Mesenchymal stem cell (in vitro differentiated cells and primary cell): ENCODE measurements around the gene GHR.
A peak's percentile ranks its signal among the peaks of the same experiment; 100 is the strongest.

ENCODE experiments used
- DNase-seq: peaks from one replicate; pipeline ENCODE4 v3.0.0-alpha.2; 2013
- H2AFZ ChIP-seq: one replicate; pipeline ENCODE4 v1.6.1; 2013; ENCODE audit warnings: low read depth, mild to moderate bottlenecking, control low read depth, inconsistent platforms, low read length, moderate library complexity
- H2AK5ac ChIP-seq: 2 replicates; pipeline ENCODE4 v1.6.1; 2013; ENCODE audit warnings: low read length, moderate library complexity, mild to moderate bottlenecking, inconsistent platforms; ENCODE audit not compliant: severe bottlenecking
- H2BK120ac ChIP-seq: one replicate; pipeline ENCODE4 v1.6.1; 2013; ENCODE audit warnings: low read depth, mild to moderate bottlenecking, inconsistent platforms, low read length, moderate library complexity
- H2BK12ac ChIP-seq, 2 experiments: one replicate each; pipeline ENCODE4 v1.6.1; 2013; ENCODE audit warnings: inconsistent platforms in 2 of 2, low read length in 2 of 2, mild to moderate bottlenecking in 2 of 2, moderate library complexity in 2 of 2, control low read depth in 1 of 2
- H2BK15ac ChIP-seq: one replicate; pipeline ENCODE4 v1.6.1; 2013; ENCODE audit warnings: mild to moderate bottlenecking, low read depth, inconsistent platforms; ENCODE audit not compliant: poor library complexity, severe bottlenecking
- H2BK5ac ChIP-seq: 2 replicates; pipeline ENCODE4 v1.6.1; 2013; ENCODE audit warnings: low read depth, mild to moderate bottlenecking, low read length, control low read depth, inconsistent platforms; ENCODE audit not compliant: poor library complexity, severe bottlenecking
- H3K14ac ChIP-seq, 2 experiments: one replicate each; pipeline ENCODE4 v1.6.1; 2013; ENCODE audit warnings: inconsistent platforms in 2 of 2, low read length in 2 of 2, control low read depth in 1 of 2, mild to moderate bottlenecking in 1 of 2, moderate library complexity in 1 of 2
- H3K18ac ChIP-seq, 2 experiments: one replicate each; pipeline ENCODE4 v1.6.1; 2013; ENCODE audit warnings: inconsistent platforms in 2 of 2, low read length in 2 of 2, control low read depth in 1 of 2, low read depth in 1 of 2, mild to moderate bottlenecking in 1 of 2
- H3K23ac ChIP-seq, 2 experiments: one replicate each; pipeline ENCODE4 v1.6.1; 2013; ENCODE audit warnings: inconsistent platforms in 2 of 2, low read length in 2 of 2, mild to moderate bottlenecking in 2 of 2, moderate library complexity in 2 of 2, control low read depth in 1 of 2
- H3K27ac ChIP-seq: 2 replicates; pipeline ENCODE4 v1.5.1; 2013; ENCODE audit warnings: mild to moderate bottlenecking, moderate library complexity, low read length, control low read depth, inconsistent platforms; ENCODE audit not compliant: poor library complexity, severe bottlenecking
- H3K27me3 ChIP-seq, 2 experiments: 2 replicates each; pipeline versions ENCODE4 v1.6.1 to v1.7.0; 2013; ENCODE audit warnings: low read length in 2 of 2, mild to moderate bottlenecking in 2 of 2, moderate library complexity in 2 of 2, control low read depth in 1 of 2, inconsistent platforms in 1 of 2; ENCODE audit not compliant: control insufficient read depth in 1 of 2, insufficient read depth in 1 of 2
- H3K36me3 ChIP-seq, 2 experiments: 2 replicates each; pipeline versions ENCODE4 v1.6.1 to v1.7.0; 2013; ENCODE audit warnings: low read length in 2 of 2, control low read depth in 1 of 2, inconsistent platforms in 1 of 2, low read depth in 1 of 2, mild to moderate bottlenecking in 1 of 2; ENCODE audit not compliant: insufficient read depth in 2 of 2, control insufficient read depth in 1 of 2
- H3K4ac ChIP-seq, 2 experiments: one replicate each; pipeline ENCODE4 v1.6.1; 2013; ENCODE audit warnings: inconsistent platforms in 2 of 2, low read length in 2 of 2, mild to moderate bottlenecking in 2 of 2, moderate library complexity in 2 of 2, control low read depth in 1 of 2, low read depth in 1 of 2
- H3K4me1 ChIP-seq: 2 replicates; pipeline ENCODE4 v1.6.1; 2013; ENCODE audit warnings: low read depth, low read length, control low read depth; ENCODE audit not compliant: control insufficient read depth, insufficient read depth
- H3K4me2 ChIP-seq: 2 replicates; pipeline ENCODE4 v1.6.1; 2013; ENCODE audit warnings: low read length, mild to moderate bottlenecking, inconsistent platforms; ENCODE audit not compliant: poor library complexity, severe bottlenecking
- H3K4me3 ChIP-seq, 2 experiments: 2 replicates each; pipeline versions ENCODE4 v1.5.1 to v1.7.0; 2013; ENCODE audit warnings: low read length in 2 of 2, mild to moderate bottlenecking in 2 of 2, control low read depth in 1 of 2, low read depth in 1 of 2; ENCODE audit not compliant: insufficient read depth in 1 of 2
- H3K79me1 ChIP-seq: replicated peaks from 2 replicates; pipeline ENCODE4 v1.6.1; 2013; ENCODE audit warnings: mild to moderate bottlenecking, control low read depth, low read length, inconsistent platforms; ENCODE audit not compliant: poor library complexity, severe bottlenecking
- H3K9ac ChIP-seq: 2 replicates; pipeline ENCODE4 v1.7.0; 2013; ENCODE audit warnings: mild to moderate bottlenecking, low read length, moderate library complexity
- H3K9me3 ChIP-seq: 2 replicates; pipeline ENCODE4 v1.7.0; 2013; ENCODE audit warnings: mild to moderate bottlenecking, low read length; ENCODE audit not compliant: control insufficient read depth
- H4K8ac ChIP-seq: one replicate; pipeline ENCODE4 v1.6.1; 2013; ENCODE audit warnings: inconsistent platforms, mild to moderate bottlenecking, low read length, moderate library complexity
- H4K91ac ChIP-seq: one replicate; pipeline ENCODE4 v1.6.1; 2013; ENCODE audit warnings: mild to moderate bottlenecking, low read length, inconsistent platforms
- WGBS: methylation state at CpG from one replicate; pipeline ENCODE4 v1.1.7; 2013; ENCODE audit warnings: mixed read lengths; 5-methylcytosine and 5-hydroxymethylcytosine counted together

The GHR gene

DNA sequence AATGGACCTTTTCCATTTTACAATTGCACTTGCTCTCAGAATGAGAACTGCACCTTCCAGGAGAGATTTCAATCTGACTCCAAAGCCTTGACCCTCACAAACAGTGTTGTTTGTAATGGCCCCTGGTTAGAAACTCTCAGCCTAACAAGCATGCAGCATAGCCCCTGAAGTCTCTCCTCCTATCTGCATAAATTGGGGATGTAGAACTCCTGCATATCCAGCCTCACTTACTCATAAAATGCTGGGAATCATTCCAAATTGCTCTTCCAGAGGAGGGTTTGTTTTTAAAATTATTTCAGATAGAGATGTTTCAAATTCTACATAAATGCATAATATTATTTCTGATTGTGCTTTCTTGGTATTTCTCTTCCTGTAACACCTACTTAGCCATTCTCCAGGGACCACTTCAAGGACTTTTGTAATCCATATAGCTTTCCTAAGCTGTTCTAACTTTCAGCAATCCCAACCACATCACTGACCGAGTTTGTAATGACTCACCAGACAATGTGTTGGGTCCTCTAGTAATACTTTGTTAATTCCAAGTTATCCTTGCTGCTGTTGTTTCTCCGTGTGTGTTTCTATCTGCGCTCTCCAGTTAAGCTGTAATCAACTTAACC lies 189.6 kb downstream of the GHR start:
- Histone ChIP-seq H3K18ac (no peak overlapping the region), H2BK5ac (no peak overlapping the region), H3K79me1 (no peaks in the 10 kb centered on the region), H2AFZ (no peak overlapping the region), H2BK15ac (no peak overlapping the region), H3K4me1 (no peaks in the 10 kb centered on the region), H3K14ac (no peak overlapping the region), H3K23ac (no peak overlapping the region), H2BK12ac (no peak overlapping the region), H3K27me3 (peaks cover 0 to 30% of the 10 kb centered on the region in 2 experiments), H2AK5ac (no peak overlapping the region), H3K4me2 (no peak overlapping the region), H2BK120ac (no peak overlapping the region), H4K8ac (no peak overlapping the region), H3K4me3 (no peak overlapping the region), H3K36me3 (no peaks in the 10 kb centered on the region), H4K91ac (peak overlapping the region; percentile 39), H3K9ac (no peak overlapping the region), H3K9me3 (no peaks in the 10 kb centered on the region), H3K4ac (no peak overlapping the region), H3K27ac (no peak overlapping the region)
- 33% methylated on average over 1 of the region's 3 CpGs for WGBS
- peak; percentile 82 for DNase-seq

DNA sequence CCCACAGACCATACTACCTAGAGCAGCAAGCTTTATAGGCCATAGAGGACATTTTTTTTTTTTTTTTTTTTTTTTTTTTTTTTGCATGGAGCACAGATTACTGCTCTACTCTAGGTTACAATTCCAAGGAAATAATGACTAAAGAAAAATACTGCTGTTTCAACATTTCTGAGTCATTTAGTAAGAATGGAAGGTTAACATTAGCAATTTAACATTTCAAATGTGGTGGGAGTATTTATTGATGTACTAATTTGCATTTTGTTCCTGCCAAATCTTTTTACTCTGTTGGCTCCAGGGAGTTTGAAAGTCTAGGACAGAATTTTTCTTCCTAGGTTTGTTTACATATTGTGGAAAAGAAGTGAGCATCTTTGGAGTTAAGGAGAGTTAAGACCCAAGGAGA lies 191.3 kb downstream of the GHR start:
- no peak overlapping the region for H3K4me3 ChIP-seq

DNA sequence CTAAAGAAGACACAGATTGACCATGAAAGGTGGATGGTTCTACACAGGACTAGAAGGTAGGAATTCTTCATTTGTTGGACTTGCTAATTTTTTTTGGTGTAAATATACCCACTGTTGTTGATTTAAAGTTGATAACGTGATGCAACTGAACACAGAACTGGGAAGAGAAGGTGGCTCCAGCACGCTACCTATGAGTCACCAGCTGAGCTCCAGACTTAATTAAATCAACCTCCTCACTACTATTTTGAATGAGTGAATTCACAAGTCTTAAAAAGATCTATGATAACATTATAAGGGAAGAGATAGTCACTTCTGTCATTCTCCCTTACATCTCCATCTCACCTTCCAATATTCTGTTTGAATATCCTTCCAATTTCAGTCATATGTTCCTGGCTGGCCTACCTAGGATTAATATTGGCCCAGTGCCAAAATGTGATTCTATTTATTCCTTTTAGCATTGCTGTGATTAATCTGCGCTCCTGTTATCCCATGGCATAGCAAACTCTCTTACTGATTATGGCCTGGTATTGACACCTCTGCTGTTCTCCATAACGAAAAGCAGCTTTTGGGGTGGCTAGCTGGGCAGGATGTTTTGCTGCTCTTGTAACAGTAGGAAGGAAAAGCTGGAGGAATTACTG lies 197.5 kb downstream of the GHR start:
- Histone ChIP-seq H2AK5ac (no peak overlapping the region), H4K91ac (peak overlapping the region; percentile 4), H3K9me3 (no peaks in the 10 kb centered on the region), H3K36me3 (no peaks in the 10 kb centered on the region), H3K4me3 (no peak overlapping the region), H3K27ac (no peak overlapping the region), H2AFZ (no peak overlapping the region), H3K27me3 (no peaks in the 10 kb centered on the region), H2BK120ac (peak overlapping the region; percentile 37), H2BK12ac (peak overlapping the region; percentile 11 to 65), H3K18ac (peak overlapping the region; percentile 81 to 88), H3K14ac (no peak overlapping the region), H3K4me2 (no peak overlapping the region), H3K4me1 (no peaks in the 10 kb centered on the region), H3K9ac (no peak overlapping the region), H3K4ac (peak overlapping the region; percentile 9 to 60), H4K8ac (peak overlapping the region; percentile 69), H2BK5ac (no peak overlapping the region), H3K79me1 (no peaks in the 10 kb centered on the region), H2BK15ac (no peak overlapping the region), H3K23ac (no peak overlapping the region)
- peak; percentile 69 for DNase-seq
- 54% methylated on average over 2 of the region's 4 CpGs for WGBS

More for the DNA sequence above, 191.3 kb downstream of the GHR start:
- H3K4me1 ChIP-seq: no peaks in the 10 kb centered on the region
- no peak overlapping the region for H4K91ac ChIP-seq
- no peak overlapping the region for H2AFZ ChIP-seq
- no peak overlapping the region for H2AK5ac ChIP-seq
- H2BK12ac ChIP-seq: peak overlapping the region in 1 of 2 experiments; percentile 71
- H3K23ac ChIP-seq: no peak overlapping the region
- H2BK15ac ChIP-seq: no peak overlapping the region
- no peaks in the 10 kb centered on the region for H3K9me3 ChIP-seq
- no peak overlapping the region for H3K27ac ChIP-seq
- H3K36me3 ChIP-seq: no peaks in the 10 kb centered on the region
- peaks cover 0 to 23% of the 10 kb centered on the region in 2 experiments for H3K27me3 ChIP-seq
- DNase-seq: peak; percentile 65
- H3K18ac ChIP-seq: no peak overlapping the region
- H3K4me2 ChIP-seq: no peak overlapping the region
- H2BK120ac ChIP-seq: no peak overlapping the region
- H3K79me1 ChIP-seq: no peaks in the 10 kb centered on the region
- no peak overlapping the region for H3K14ac ChIP-seq
- H3K9ac ChIP-seq: no peak overlapping the region
- no peak overlapping the region for H3K4ac ChIP-seq
- no peak overlapping the region for H4K8ac ChIP-seq
- no peak overlapping the region for H2BK5ac ChIP-seq

DNA sequence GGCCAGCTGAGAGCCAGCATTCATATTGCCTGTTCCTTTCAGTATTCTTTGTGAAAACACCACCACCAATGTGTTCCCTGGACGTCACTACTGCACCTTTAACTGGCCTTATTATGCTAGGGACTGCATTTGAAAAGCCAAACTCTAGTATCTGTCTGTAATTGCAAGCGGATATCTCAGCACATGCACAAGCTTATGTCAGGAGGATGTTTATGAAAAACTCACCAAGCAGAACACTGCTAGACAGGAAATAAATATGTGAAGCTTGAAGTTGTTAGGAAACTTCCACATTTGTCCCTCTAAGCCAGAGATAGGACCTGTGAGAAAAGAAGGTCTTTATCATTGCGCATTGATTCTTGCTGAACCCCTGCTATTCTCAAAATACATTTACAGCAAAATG lies 198.0 kb downstream of the GHR start:
- no peaks in the 10 kb centered on the region for H3K9me3 ChIP-seq
- H2BK12ac ChIP-seq: peak overlapping the region; percentile 11 to 65
- H3K4ac ChIP-seq: peak overlapping the region; percentile 9 to 60
- H3K27ac ChIP-seq: no peak overlapping the region
- H3K36me3 ChIP-seq: no peaks in the 10 kb centered on the region
- no peak overlapping the region for H3K9ac ChIP-seq
- peak overlapping the region; percentile 37 for H2BK120ac ChIP-seq
- H3K4me2 ChIP-seq: no peak overlapping the region
- H3K4me1 ChIP-seq: no peaks in the 10 kb centered on the region
- DNase-seq: peak; percentile 72
- H3K4me3 ChIP-seq: no peak overlapping the region
- H4K8ac ChIP-seq: peak overlapping the region; percentile 69
- 0% methylated on average over 2 of the region's 3 CpGs for WGBS
- H2BK5ac ChIP-seq: no peak overlapping the region
- H3K23ac ChIP-seq: no peak overlapping the region
- H2AFZ ChIP-seq: no peak overlapping the region
- no peak overlapping the region for H3K14ac ChIP-seq
- no peaks in the 10 kb centered on the region for H3K27me3 ChIP-seq
- peak overlapping the region; percentile 81 to 88 for H3K18ac ChIP-seq
- no peaks in the 10 kb centered on the region for H3K79me1 ChIP-seq
- H2AK5ac ChIP-seq: no peak overlapping the region
- no peak overlapping the region for H2BK15ac ChIP-seq
- peak overlapping the region; percentile 4 for H4K91ac ChIP-seq
